ENCODE results near the gene SNX32. TPM values are rescaled to one million over a fixed set of nuclear protein-coding genes. Genes with fewer than 3 reads are reported as not detected.

The SNX32 gene
- total RNA-seq, 1 experiment from 2014 or later: not detected

- DNase-seq (ENCODE audit: low read depth): peak; percentile 88
Measured at GRCh38 chr11:65899356-65900124, 65.8 kb downstream of the SNX32 start.

DNA sequence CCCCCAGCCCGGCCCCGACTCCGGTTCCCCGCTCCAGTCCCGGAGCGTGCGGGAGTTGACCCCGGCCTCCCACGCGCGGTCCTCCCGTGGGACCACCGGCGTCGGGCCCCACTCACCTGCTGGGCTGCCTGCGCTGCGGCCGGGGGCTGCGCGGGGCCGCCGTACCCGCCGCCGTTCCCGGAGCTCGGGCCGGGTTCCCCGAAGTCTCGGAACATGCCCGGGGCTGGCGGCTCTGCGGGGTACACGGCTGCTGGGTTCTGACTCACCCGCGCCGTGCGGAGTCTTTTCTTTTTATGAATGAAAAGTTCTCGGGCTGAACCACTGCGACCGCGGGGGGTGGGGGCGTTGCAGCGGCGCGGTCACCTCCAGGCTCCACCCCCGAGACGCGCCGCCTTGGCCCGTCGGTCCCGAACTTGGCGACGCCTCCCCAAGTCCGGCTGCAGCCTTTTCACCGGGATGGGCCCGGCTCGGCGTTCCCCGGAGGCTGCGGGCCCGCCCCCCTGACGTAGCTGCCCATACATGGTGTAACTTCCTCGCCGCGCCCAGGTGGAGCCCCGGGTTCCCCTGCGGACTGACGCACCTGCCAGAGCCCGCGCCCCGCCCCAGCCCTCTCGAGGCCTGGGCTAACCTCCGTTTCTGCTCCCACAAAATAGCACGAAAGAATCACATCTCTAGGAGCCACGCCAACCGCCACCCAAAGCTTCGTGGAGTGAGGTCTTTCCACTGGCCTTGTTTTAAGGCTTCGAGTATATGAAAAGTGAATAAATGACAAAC is 66.5 kb downstream of the SNX32 start, which contains the start of gene FOSL1:
TSS of gene FOSL1 (minus strand) at position 264 of the 774 bp plus-strand sequence. CDS start at position 215, 49 bp downstream.
- peak; percentile 98 for DNase-seq (ENCODE audit: low read depth)

DNA sequence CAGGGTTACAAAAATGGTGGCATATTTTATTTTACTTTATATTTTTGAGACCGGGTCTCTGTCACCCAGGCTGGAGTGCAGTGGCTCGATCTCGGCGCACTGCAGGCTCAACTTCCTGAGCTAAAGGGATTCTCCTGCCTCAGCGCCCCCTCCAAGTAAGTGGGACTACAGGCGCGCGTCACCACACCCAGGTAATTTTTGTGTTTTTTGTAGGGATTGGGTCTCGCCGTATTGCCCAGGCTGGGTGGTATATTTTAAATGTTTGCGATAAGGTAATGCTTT is 67.1 kb downstream of the SNX32 start:
- DNase-seq (ENCODE audit: low read depth): no peak

- DNase-seq (ENCODE audit: low read depth): peak; percentile 97
Measured at GRCh38 chr11:65903068-65903481, 69.3 kb downstream of the SNX32 start.

Other genes with a start within 250 kb of the SNX32 start
- gene KCNK7, start 238.2 kb upstream of the SNX32 start, total RNA-seq (2014; rRNA removed; shearing (Covaris generic)): not detected in 2 replicates
- gene MAP3K11, start 219.7 kb upstream of the SNX32 start, total RNA-seq (2014; rRNA removed; shearing (Covaris generic)): 11.8 and 24.2 TPM in 2 replicates
- 9.1 and 11.9 TPM in 2 replicates for gene PCNX3, start 218.2 kb upstream of the SNX32 start, total RNA-seq (2014; rRNA removed; shearing (Covaris generic))
- gene SIPA1, start 195.9 kb upstream of the SNX32 start, total RNA-seq (2014; rRNA removed; shearing (Covaris generic)): 16.7 and 21.2 TPM in 2 replicates
- gene RELA, start 171.0 kb upstream of the SNX32 start, total RNA-seq (2014; rRNA removed; shearing (Covaris generic)): 33.3 and 34.2 TPM in 2 replicates
- gene KAT5, start 121.7 kb upstream of the SNX32 start, total RNA-seq (2014; rRNA removed; shearing (Covaris generic)): 36.8 and 47.9 TPM in 2 replicates
- 38.3 and 54.8 TPM in 2 replicates for gene RNASEH2C, start 113.2 kb upstream of the SNX32 start, total RNA-seq (2014; rRNA removed; shearing (Covaris generic))
- 4.2 and 6.7 TPM in 2 replicates for gene AP5B1, start 53.0 kb upstream of the SNX32 start, total RNA-seq (2014; rRNA removed; shearing (Covaris generic))
- gene OVOL1, start 46.9 kb upstream of the SNX32 start, total RNA-seq (2014; rRNA removed; shearing (Covaris generic)): not detected in 2 replicates
- 2,043 and 2,212 TPM in 2 replicates for gene CFL1, start 24.2 kb downstream of the SNX32 start, total RNA-seq (2014; rRNA removed; shearing (Covaris generic))
- 38.9 and 40.6 TPM in 2 replicates for gene MUS81, start 26.5 kb downstream of the SNX32 start, total RNA-seq (2014; rRNA removed; shearing (Covaris generic))
- 5.4 and 8.4 TPM in 2 replicates for gene EFEMP2, start 38.8 kb downstream of the SNX32 start, total RNA-seq (2014; rRNA removed; shearing (Covaris generic))
- 5.4 and 8.9 TPM in 2 replicates for gene CTSW, start 45.9 kb downstream of the SNX32 start, total RNA-seq (2014; rRNA removed; shearing (Covaris generic))
- 141 and 145 TPM in 2 replicates for gene FIBP, start 54.5 kb downstream of the SNX32 start, total RNA-seq (2014; rRNA removed; shearing (Covaris generic))
- gene CCDC85B, start 56.7 kb downstream of the SNX32 start, total RNA-seq (2014; rRNA removed; shearing (Covaris generic)): 34.7 and 61.6 TPM in 2 replicates
- gene FOSL1, start 66.4 kb downstream of the SNX32 start, total RNA-seq (2014; rRNA removed; shearing (Covaris generic)): 158 and 232 TPM in 2 replicates
- 31.1 and 37.5 TPM in 2 replicates for gene C11orf68, start 85.1 kb downstream of the SNX32 start, total RNA-seq (2014; rRNA removed; shearing (Covaris generic))
- 405 and 548 TPM in 2 replicates for gene DRAP1, start 85.5 kb downstream of the SNX32 start, total RNA-seq (2014; rRNA removed; shearing (Covaris generic))
- gene TSGA10IP, start 111.5 kb downstream of the SNX32 start, total RNA-seq (2014; rRNA removed; shearing (Covaris generic)): not detected in 2 replicates
- gene SART1, start 127.8 kb downstream of the SNX32 start, total RNA-seq (2014; rRNA removed; shearing (Covaris generic)): 39.4 and 58.1 TPM in 2 replicates
- gene EIF1AD, start 168.2 kb downstream of the SNX32 start, total RNA-seq (2014; rRNA removed; shearing (Covaris generic)): 38.4 and 42.7 TPM in 2 replicates
- gene BANF1, start 168.5 kb downstream of the SNX32 start, total RNA-seq (2014; rRNA removed; shearing (Covaris generic)): 66.9 and 101 TPM in 2 replicates
- 0.60 and 1.5 TPM in 2 replicates for gene CST6, start 178.0 kb downstream of the SNX32 start, total RNA-seq (2014; rRNA removed; shearing (Covaris generic))
- gene CATSPER1, start 192.5 kb downstream of the SNX32 start, total RNA-seq (2014; rRNA removed; shearing (Covaris generic)): 0.20 and 0.36 TPM in 2 replicates
- not detected in 2 replicates for gene GAL3ST3, start 215.2 kb downstream of the SNX32 start, total RNA-seq (2014; rRNA removed; shearing (Covaris generic))
- gene SF3B2, start 218.4 kb downstream of the SNX32 start, total RNA-seq (2014; rRNA removed; shearing (Covaris generic)): 198 and 205 TPM in 2 replicates
- gene PACS1, start 236.3 kb downstream of the SNX32 start, total RNA-seq (2014; rRNA removed; shearing (Covaris generic)): 16.7 and 19.1 TPM in 2 replicates